ENCODE results near the gene CLEC19A.

Gene CLEC19A

GRCh38 chr16:19285431-19285830 lies at the start of gene CLEC19A:
CLEC19A (plus strand) TSS chr16:19285731; CDS start chr16:19285852, 121 bp downstream.
- no peak for DNase-seq (ENCODE audit: low read depth)

DNA sequence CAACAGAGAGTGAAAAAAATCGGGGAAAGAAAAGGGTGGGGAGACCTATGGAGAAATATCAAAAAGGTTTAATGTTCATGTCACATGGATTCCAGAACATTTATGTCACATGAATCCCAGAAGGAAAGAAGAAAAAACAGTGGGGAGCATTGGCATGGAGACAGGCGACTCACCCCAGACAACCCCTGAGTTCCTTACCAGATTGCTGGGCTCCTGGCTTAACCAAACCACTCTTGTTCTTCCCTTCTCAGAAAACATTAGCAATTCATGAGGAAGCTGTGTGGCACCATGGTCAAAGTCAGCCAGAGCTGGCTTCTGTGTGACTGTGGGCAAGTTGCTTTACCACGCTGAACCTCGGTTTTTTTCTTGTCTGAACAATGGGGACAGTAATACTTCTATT lies 49.6 kb upstream of the CLEC19A start:
- no peak for DNase-seq (ENCODE audit: low read depth)

GRCh38 chr16:19236561-19237209 lies 48.8 kb upstream of the CLEC19A start:
- DNase-seq (ENCODE audit: low read depth) = no peak

GRCh38 chr16:19238406-19238805 lies 47.1 kb upstream of the CLEC19A start:
- no peak for DNase-seq (ENCODE audit: low read depth)

GRCh38 chr16:19239511-19240155 lies 45.9 kb upstream of the CLEC19A start:
- DNase-seq (ENCODE audit: low read depth) = no peak

- DNase-seq (ENCODE audit: low read depth) = no peak
These were observed 45.0 kb upstream of the CLEC19A start for GRCh38 chr16:19240494-19240893.

GRCh38 chr16:19241512-19241911 lies 44.0 kb upstream of the CLEC19A start:
- DNase-seq (ENCODE audit: low read depth) = no peak

- no peak for DNase-seq (ENCODE audit: low read depth)
These were observed 43.3 kb upstream of the CLEC19A start for GRCh38 chr16:19242186-19242585.

DNA sequence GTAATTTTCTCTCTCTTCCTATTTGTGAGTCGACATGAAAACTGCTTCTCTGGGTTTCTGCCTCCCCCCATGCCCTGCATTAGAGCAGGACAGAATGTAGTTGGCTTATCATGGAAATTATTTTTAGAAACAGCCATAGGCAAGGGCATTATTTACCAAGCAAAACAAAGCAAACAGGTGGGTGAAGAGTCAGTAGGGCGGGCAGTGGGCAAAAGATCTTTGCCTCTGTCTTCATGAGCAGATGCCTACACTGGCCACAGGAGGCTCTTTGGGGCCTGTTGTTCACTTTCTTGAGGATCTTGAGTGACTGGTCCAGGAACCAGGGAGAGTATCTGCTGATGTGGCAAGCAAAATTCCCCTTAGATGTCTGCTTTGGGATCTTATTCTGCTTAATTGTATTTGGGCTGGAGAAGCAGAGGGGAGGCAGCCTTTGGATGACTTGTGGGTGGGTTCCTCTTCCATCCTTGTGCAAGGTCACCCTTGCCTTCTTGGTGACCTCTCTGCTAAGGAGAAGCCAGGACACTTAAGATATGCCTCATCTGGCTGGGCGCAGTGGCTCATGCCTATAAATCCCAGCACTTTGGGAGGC lies 42.5 kb upstream of the CLEC19A start:
- DNase-seq (ENCODE audit: low read depth) = no peak

DNA sequence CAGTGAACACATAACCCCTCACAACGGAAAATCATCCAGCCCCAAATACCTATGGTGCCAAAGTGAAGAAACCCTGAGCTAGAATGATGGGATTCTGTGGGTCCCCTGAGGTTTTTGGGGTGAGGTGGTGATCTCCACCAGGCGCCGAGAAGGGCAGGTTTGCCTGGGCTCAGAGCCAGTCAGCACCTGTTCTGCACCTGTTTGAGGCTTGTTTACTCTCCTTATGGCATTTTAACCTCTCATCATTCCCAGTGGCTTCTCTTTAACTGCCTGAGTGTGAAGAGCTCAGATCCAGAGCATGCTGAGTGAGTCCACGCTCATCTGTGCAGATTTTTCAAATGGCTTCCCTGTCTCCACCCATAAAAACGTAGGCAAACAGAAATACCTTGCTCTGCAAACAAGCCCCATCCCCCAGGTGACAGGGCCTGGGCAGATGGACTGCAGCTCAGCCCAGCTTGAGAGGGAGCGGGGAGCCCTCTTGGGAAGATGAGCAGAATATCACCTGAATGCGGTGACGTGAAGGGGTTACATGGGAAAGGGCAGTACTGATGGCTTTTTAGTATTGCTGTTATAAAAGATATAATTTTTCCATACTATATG lies 40.1 kb upstream of the CLEC19A start:
- DNase-seq (ENCODE audit: low read depth) = no peak

DNA sequence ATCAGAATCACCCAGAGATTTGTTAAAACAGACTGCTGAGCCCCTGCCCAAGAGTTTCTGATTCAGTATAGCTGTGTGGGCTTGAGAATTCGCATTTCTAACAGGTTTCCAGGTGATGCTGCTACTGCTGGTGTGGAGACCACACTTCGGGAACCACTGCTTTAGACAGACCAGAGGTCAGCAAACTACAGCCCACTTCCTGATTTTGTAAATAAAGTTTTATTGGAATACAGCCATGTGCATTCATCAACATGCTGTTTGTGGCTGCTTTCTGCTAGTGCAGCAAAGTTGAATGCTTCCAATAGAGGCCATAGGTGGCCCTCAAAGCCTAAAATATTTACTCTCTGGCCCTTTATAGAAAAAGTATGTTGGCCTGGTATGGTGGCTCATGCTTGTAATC lies 32.6 kb upstream of the CLEC19A start:
- DNase-seq (ENCODE audit: low read depth) = no peak

DNA sequence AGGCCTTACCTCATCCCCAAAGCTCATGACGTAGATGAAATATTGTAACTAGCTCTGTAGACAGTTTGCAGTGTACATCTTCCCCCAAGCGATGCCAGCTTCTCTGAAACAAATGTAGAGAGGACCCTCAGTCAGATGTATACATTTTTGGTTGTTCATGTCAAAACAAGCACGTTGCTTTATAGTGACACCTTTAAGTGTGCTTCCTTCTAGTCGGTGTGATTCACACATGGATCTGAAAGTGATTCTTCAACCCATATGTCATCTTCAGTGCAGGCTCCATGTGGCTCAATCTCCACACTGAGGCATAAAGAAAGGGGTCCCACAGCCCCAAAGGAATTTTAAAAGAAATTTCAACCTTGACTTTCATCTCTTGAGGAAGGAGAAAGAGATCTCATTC lies 30.9 kb upstream of the CLEC19A start:
- no peak for DNase-seq (ENCODE audit: low read depth)

GRCh38 chr16:19264123-19264673 lies 21.3 kb upstream of the CLEC19A start:
- DNase-seq (ENCODE audit: low read depth) = no peak

DNA sequence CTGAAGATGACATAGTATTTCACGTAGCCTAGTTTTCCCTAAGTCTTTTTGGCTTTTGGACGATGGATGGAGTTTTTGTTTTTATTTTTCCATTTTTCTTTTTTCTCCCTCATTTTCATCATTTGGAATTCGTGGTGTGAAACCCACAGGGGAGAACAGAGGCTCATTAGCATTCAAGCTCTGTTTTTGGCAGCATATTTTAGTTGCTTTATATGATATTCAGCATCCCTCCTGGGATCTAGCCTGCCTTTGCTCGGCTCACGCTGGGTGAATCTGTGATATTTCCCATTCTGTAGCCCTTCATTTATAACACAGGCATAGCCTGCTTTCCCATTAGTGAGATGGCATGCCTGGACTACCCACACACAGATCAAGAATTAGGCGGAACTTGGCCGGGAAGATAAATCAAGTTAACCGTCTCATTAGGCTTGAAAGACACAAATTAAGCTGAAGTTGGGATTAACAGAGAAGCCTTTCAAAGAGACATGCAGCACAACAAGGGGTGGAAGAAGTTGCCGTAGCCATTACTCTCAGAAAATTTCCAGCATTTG lies 20.1 kb upstream of the CLEC19A start:
- no peak for DNase-seq (ENCODE audit: low read depth)

DNA sequence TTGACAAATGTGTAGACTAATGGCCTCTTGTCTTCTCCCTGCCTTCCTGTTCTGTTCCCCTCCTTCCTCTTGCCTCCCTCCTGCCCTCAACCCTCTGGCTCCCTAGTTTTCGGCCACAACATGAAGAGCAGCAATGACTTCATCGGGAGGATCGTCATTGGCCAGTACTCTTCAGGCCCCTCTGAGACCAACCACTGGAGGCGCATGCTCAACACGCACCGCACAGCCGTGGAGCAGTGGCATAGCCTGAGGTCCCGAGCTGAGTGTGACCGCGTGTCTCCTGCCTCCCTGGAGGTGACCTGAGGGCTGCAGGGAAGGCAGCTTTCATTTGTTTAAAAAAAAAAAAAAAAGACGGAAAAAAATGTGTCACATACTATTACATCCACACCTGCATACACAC lies 18.8 kb upstream of the CLEC19A start:
- no peak for DNase-seq (ENCODE audit: low read depth)

GRCh38 chr16:19269098-19269497 lies 16.4 kb upstream of the CLEC19A start:
- no peak for DNase-seq (ENCODE audit: low read depth)

- no peak for DNase-seq (ENCODE audit: low read depth)
These were observed 11.2 kb upstream of the CLEC19A start for GRCh38 chr16:19274165-19274797.

GRCh38 chr16:19278403-19278802 lies 7.1 kb upstream of the CLEC19A start:
- DNase-seq (ENCODE audit: low read depth) = no peak

DNA sequence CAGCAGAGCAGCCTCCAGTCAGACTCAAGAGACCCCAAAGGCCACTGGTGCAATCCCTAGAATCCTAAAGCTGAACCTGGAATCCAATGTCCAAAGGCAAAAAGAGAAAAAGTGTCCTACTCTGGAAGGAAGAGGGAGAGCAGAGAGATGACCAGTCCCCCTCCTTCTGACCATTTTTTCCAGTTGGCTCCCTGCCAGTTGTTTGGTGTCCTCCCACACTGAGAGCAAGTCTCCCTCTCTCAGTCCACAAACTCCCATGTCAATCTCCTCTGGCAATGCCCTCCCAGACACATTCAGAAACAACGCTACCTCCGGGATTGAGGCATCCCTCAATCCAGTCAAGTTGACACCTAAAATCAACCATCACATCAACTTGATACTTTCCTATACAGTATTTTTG lies 4.3 kb upstream of the CLEC19A start:
- DNase-seq (ENCODE audit: low read depth) = no peak

- DNase-seq (ENCODE audit: low read depth) = no peak
These were observed 3.4 kb upstream of the CLEC19A start for GRCh38 chr16:19282101-19282500.

- DNase-seq (ENCODE audit: low read depth) = no peak
These were observed 1.9 kb upstream of the CLEC19A start for GRCh38 chr16:19283637-19284036.

DNA sequence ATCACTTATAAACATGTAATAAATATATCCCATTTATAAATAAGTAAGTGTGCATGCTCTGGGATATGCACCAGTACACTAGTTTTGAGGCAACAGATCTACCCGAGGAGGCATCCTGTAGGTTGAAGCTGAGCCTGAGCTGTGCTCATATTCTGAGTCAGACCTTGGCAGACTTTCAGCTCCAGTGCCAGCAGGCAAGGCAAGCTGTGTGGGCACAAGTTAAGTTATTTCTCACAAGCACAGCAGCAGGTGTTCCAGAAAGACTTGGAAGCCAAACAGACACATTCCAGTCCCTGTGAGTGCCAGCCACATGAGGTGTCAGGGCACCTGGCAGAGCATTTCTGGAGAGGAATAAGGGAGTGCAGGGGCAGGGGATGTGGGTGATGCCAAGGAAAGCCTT lies 1.3 kb upstream of the CLEC19A start:
- no peak for DNase-seq (ENCODE audit: low read depth)

All from stimulated activated CD8-positive, alpha-beta memory T cell treated with anti-CD3 and anti-CD28 coated beads, Interleukin-15, amount 100 ng/mL, for 24 hours (primary cell).